Measurements from ENCODE around the gene CBY1.
A peak's percentile ranks its signal among the peaks of the same experiment; 100 is the strongest.

The CBY1 gene

DNA sequence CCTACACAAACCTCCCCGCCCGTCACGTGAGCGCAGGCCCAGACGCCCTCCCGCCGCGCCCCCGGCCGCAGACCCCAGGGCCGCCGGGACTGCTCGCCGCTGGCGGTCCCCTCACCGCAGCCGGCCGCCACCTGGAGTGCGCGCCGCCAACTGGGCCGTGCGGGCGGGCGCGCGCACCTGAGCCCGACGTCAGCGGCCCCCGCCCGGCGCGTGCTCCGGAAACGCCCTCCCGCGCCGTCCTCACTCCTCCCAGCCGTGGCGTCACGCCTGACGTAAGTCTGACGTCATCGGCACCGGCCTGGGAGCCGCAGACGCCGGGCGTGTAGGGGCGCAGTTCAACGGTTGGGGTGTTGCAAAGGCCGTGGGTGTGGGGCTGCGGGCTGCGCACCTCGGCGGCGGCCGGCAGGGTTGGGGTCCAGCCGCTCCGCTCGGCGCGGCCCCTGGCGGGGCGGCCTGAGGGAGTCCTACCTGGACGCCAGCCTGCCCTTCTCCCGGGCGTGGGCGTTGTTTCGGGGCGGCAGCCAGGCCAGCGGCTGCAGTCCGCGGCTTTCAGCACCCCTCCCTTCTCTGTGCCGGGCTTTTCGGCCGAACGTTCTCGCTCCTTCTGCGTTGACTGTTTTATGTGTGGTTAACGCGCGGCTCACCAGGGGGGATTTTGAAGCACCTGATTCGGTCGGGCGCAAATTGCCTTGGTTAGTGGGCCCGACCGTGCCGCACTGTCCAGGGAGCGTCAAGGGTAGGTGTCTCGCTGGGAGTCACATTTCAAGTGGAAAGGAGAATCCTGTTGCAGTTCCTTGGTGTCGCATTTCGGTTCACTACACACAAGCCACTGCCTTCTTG, 44.6 kb downstream of the CBY1 start, which contains the start of gene JOSD1:
TSS of gene JOSD1 (minus strand) at position 155 of the 840 bp plus-strand sequence. CDS start 956 bp downstream, outside the sequence.
- FAIRE-seq, result peak; percentile 98
- DNase-seq (ENCODE audit: low spot score), result peak; percentile 97

DNA sequence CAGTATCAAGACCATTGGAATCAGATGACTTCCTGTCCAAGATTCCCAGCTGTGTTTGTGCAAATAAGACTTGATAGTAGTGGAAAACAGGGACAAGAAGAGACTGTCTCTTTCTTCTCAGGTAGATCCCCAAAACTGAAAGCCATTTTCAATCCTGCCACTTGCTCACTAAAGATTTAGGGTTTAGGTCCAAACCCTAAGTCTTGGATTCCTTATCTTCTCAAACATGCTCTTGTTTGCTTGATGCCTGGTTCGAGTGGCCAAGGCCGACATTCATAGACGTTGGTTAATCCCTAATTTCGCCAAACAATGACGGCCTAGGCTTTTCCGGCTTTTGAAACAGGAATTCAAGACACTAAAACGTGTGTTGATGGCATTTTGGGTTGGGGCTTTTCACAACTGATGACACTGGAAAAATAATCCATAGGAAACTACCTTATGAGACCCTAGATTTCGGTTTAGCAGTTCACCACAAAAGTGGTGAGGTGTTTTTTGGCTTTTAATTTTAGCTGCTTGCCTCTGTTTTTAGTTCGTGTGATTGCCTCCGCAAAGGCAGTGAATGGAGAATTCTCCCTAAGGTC, 48.3 kb downstream of the CBY1 start:
- DNase-seq (ENCODE audit: low spot score), result no peak
- FAIRE-seq, result no peak

DNA sequence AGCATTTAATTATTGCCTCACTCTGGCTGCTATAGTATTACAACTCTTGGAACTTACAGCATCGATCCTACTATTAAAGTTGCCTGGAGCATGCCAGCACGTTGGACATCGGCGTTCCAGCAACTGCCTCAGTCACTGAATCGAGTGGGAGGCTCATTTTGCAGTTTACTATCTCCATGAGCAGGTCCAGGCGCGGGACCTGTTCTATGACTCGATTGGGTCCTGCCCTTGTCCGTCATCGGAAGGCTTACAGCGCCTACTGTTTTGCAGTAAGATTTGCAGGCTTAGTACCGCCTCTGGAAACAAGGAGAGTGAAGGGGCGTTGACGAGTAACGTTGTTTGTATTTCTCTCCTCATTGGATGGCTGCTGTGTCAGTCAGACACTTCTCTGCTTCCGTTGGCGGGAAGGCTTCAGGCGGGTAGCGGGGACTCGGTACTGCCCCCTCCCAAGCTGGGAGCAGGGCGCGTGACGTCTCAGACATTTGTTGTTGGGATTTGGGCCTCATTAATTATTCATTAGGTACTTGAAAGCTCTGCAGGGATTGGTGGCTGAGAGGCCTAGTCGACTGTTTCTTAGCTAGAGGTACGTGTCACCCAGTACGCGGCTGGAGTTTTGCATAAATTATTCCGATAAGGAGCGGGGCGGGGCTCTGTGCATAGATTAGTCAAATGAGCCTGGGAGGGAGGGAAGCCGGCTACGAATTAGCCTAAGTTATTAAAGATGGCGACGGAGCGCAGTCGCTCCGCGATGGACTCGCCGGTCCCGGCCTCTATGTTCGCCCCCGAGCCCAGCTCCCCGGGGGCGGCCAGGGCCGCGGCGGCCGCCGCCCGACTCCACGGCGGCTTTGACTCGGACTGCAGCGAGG, 49.0 kb downstream of the CBY1 start, which contains the start of gene GTPBP1:
TSS of gene GTPBP1 (plus strand) at position 710 of the 866 bp plus-strand sequence. CDS start at position 722, 12 bp downstream.
- peak; percentile 99 for DNase-seq (ENCODE audit: low spot score)
- FAIRE-seq, result peak; percentile 94

DNA sequence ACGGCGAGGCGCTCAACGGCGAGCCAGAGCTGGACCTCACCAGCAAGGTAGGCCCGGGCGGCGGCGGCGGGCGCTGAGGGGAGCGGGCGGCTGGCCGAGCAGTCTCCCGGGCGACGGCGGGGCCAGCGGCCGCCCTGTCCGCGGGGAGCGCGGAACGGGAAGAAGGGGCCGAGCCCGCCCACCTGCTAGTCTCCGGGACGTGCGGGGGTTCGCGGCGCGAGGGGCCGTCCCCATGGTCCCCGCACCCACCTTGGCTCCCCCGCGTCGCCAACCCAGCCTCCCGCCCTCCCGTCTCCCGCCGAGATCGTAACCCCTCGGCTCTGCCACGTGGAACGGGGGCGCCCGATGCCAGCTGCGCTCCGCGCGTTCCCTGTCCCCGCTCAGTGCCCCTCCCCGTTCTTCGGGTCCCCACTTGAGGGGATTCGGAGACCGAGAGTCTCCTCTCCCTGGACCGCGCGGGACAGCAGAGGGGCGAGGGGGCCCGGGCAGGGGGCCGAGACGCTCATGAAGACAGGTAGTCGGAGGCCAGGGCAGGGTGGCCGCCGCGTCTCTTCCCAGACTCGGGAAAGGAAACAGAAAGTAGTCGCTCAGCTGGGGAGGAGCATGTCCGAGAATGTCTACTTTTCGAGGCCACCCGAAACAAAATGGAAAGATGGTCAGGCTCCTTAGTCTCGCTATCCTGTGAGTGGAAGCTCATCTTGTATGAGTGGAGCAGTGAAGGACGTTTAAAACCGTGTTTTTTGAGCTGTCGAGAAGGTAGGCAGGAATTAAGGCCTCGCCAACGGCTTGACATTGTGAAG, 49.9 kb downstream of the CBY1 start:
- DNase-seq (ENCODE audit: low spot score) (peak; percentile 40), FAIRE-seq (no peak)

DNA sequence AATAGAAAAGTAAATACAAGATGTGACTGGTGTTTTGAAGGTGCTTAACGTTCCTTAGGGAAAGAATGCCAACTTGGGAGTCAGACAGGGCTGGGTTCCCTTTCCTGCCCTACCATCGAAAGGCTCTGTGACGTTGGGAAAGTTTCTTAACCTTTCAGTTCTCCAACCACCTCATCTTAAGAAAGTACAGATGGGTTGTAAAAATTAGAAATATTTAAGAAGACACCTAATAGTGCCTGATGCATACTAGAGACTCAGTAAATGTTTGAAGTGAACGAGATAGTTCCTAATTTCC, 50.4 kb downstream of the CBY1 start:
- DNase-seq (ENCODE audit: low spot score), result no peak
- no peak for FAIRE-seq

DNA sequence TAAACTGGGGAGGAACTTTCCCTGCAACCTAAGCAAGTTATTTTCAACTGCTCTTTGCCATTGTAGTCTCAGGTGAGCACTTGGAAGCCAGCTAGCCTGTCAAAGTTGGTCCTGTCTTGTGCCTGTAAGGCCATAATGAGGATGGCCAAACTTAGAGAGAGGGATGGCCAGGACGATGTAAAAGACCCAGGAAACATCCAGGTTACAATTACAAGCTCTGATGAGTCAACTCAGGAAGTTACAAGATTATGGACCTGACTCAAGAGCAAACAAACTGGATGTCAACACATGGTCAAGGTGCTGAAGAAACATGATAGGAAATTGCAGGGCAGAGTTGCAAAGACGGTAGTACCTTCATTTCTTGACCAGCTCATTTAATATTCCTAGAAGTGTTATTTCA, 50.9 kb downstream of the CBY1 start:
- FAIRE-seq (peak; percentile 5), DNase-seq (ENCODE audit: low spot score) (no peak)

DNA sequence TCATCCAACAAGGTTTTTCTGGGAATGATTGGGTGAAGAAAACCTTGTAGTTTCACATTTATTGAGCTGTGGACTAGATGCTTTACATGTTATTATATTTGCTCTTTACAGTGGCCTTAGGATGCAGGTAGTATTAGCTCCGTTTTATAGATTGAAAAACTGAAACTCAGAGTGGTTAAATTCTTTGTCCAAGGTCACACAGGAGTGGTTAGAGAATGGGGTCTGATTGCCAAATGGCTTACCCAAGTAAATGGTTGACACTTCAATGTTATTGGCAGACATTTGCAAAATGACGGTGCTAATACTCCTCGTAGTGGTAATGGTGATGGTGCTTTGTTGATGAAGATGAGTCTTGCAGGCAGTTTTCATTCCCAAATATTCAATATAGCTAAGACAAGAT, 51.5 kb downstream of the CBY1 start:
- DNase-seq (ENCODE audit: low spot score), result no peak
- FAIRE-seq, result no peak

DNA sequence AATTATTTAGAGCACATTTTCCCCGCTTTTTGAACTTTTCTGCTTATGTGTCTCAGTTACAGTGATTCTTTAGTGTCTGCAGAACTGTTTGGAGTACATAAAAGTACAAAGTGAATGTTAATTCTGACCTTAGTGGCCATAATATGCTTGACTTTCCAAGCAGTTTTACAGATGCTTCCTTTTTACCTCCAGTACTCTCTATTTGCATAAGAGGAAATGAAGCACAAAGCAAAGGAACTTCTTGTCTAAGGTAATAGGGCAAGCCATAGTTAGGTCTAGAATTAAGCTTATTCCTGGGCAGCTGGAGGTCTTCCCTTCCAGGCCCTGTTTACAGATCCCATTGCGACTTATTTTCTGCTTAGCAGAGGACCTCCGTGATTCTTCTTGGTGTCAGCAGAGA, 52.9 kb downstream of the CBY1 start:
- no peak for FAIRE-seq
- no peak for DNase-seq (ENCODE audit: low spot score)

DNA sequence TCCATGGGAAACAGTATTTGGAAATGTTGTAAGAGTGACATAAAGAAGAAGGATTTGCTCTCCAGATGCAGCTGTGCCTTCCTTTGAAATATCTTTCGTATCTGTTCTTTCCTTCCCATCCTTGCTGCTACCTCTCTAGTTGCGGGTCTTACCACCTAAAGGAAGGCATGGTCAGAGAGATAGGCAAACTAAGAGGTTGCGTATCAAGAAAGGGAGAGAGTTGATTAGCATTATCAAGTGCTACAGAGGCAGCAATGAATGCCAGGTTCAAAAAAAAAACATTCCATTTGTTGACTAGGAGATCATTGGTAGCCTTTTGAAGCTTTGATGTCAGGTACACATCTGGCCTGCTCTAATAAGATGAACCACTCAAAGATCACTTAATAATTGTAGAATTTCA, 53.9 kb downstream of the CBY1 start:
- FAIRE-seq (no peak), DNase-seq (ENCODE audit: low spot score) (no peak)

DNA sequence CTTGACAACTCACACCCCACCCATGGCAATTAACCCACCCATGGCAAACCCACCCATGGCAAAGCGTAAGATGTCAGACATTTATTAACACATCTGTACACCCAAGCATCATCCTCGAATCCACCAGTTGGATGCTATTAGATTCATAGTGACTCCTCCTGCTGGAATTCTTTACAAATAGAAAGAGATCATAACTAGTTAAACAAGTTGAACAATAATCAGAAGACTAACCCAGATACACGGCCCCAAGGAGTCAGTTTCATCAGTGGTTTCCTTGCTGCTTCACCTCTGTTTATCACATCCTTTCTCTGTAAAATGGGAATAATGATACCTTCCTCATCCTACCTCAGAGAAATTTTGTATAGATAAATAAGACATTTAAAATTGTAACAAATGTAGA, 54.4 kb downstream of the CBY1 start:
- DNase-seq (ENCODE audit: low spot score) (no peak), FAIRE-seq (no peak)

DNA sequence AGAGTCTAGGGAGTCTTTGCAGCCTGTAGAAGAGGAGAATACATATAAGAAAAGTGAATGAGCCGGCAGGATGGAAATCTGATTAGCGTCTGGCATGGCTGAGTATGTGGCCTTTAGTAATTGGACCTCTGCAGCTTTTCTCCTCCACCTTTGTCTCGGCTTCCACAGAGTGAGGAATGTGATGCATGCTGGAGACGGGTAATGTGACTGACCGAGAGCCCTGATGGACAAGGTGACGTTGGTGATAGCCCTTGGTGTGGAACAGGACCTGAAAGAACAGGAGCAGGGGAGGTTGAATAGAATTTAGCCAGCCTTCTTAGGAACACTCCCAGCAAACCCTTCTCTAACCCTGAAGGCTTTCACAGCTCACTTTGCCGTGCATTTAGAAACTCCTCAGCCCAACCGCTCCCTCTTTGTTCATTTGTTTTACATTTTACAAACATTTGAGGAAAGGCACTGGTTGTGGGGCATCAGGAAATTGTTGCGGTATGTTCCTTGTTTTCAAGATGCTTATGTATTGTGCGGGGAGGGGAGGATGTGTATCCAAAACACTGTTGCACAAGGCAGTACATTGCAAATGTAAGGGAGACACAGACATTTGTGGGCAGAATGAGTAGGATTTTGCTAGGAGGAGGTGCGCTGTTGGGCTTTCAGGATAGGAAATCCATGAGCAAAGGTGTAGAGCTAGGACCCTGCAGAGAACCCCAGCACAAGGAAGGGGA, 56.2 kb downstream of the CBY1 start:
- DNase-seq (ENCODE audit: low spot score) (no peak), FAIRE-seq (no peak)

DNA sequence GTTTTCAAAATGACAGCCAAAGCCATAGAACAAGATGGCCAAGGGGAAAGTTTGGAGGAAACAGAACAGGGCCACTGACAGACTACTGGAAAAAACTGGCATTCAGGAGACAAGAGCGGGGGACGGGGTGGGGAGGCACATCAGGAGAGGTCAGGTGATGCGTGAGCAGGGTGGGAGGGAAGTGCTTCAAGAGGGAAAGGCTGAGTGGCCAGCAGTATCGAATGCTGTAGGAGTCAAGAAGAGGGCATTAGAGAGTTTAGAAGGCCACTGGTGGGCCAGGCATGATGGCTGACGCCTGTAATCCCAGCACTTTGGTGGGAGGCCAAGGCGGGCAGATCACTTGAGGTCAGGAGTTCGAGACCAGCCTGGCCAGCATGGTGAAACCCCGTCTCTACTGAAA, 57.5 kb downstream of the CBY1 start:
- FAIRE-seq (no peak), DNase-seq (ENCODE audit: low spot score) (no peak)

DNA sequence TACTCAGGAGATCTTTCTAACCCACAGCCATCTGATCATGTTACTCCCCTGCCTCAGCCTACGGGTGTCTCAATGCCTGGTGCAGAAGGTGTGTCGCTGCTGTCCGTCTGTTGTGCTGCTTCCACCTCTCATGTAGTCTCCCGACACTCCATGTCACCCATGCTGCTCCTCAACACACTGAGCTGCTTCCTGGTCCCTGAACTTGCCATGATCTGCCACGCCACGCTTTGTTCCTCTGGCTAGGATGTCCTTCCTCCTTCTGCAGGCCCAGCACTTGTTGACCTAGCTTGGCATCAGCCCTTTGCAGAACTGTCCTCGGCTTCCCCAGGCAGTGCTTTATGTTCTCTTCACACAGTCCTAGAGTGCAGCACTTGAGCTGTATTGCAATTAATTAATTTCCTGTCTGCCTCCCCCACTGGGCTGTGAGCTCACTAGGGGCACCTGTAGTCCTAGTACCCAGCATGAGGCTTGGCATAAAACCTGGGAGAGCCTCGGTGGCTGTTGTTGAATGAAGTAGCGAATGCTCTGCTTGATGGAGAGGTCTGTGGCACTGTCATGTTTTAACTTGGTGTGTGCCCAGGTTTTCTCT, 58.8 kb downstream of the CBY1 start:
- DNase-seq (ENCODE audit: low spot score) (no peak), FAIRE-seq (peak; percentile 9)

DNA sequence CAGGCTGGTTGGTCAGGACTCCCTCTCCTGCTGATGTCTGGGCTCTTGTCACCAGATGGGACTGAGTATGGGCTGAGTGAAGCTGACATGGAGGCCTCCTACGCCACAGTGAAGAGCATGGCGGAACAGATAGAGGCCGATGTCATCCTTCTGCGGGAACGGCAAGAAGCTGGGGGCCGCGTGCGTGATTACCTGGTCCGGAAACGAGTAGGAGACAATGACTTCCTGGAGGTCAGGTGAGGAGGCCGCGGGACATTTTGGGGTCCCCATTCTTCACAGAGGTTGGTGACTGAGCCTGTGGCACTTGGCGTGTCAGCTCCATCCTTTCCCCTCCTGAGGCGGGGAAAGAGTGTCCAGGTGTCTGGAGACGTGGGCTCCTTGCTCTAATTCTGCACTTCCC, 59.4 kb downstream of the CBY1 start:
- FAIRE-seq (no peak), DNase-seq (ENCODE audit: low spot score) (no peak)

DNA sequence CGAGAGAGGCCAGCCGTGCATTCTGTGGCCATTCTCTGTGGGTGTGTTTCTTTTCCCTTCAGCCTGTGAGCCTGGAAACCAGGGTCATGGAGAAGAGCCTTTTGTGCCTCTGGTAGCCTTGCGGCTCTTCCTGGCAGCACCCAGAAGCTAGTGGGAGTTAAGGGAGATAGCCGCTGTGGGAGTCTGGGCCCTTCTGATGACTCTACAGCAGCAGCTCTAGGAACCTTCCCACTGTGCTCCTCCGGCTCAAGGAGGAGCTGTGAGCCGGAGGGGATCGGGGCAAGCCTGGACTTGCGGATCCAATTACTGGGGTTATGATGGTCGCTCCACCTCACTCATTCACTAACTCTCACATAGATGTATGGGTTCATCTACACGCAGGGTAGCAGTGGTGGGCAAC, 59.8 kb downstream of the CBY1 start:
- FAIRE-seq, result no peak

DNA sequence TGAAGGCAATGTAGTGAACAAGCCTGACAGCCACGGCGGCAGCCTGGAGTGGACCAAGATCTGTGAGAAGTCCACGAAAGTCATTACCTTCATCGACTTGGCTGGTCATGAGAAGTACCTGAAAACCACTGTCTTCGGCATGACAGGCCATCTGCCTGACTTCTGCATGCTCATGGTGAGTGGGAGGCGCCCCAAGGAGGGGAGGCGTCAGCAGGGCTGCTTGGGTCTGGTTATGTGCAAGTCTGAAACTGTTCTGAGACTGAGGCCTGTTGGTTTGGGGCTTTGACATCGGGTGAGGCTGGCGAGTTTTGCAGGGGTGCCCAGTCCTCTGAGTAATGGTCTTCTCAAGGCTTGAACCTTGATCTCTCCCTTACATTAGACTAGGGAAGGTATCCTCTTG, 60.4 kb downstream of the CBY1 start:
- DNase-seq (ENCODE audit: low spot score) (no peak), FAIRE-seq (no peak)

More for the DNA sequence above, 59.8 kb downstream of the CBY1 start:
- no peak for DNase-seq (ENCODE audit: low spot score)

DNA sequence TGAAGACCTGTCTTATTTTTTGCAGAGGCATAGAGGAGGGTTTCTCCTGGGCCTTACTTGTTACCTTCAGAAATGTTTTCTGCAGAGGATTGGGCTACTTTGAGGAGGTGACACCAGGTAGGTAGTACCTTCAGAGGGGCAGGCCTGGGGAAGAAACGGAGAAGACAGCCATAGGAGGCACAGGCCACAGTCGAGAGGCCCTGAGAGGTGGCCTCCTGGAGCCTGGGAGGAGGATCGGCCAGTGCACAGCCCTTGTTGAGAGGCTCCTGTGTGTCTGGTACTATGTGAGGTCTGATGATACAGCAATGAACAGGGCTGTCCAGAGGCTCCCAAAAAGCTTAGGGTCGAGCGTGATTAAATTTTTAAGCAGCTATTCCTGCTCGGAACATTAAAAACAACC, 60.8 kb downstream of the CBY1 start:
- DNase-seq (ENCODE audit: low spot score) (no peak), FAIRE-seq (no peak)

DNA sequence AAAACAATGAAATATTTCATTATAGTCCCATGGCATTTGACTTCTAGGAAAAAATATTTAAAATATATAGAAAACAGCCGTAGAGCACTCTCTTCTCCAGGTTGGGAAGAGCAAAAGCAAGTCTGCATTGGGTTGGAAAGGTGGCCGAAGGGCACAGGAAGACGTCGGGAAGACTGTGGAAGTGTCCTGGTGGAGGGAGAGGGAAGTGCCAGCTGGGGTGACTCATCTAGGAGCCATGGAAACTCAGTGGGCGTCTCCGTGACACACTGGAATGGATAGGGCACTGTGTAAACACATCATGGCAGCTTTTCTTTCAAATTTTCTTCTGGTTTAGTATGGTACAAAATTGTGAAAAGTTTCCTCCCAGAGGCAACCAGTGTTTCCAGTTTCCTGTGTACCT, 62.0 kb downstream of the CBY1 start:
- FAIRE-seq, result peak; percentile 95
- DNase-seq (ENCODE audit: low spot score), result peak; percentile 94

DNA sequence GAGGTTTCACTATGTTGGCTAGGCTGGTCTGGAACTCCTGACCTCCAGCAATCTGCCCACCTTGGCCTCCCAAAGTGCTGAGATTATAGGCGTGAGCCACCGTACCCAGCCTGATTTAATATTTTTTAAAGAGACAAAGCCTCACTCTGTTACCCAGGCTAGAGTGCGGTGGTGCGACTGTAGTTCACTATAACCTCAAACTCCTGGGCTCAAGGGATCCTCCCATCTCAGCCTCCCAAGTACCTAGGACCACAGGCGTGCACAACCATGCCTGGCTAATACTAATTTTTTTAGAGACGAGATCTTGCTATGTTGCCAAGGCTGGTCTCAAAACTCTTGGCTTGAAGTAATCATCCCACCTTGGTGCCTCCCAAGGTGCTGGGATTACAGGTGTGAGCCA, 62.8 kb downstream of the CBY1 start:
- no peak for FAIRE-seq
- DNase-seq (ENCODE audit: low spot score), result no peak

DNA sequence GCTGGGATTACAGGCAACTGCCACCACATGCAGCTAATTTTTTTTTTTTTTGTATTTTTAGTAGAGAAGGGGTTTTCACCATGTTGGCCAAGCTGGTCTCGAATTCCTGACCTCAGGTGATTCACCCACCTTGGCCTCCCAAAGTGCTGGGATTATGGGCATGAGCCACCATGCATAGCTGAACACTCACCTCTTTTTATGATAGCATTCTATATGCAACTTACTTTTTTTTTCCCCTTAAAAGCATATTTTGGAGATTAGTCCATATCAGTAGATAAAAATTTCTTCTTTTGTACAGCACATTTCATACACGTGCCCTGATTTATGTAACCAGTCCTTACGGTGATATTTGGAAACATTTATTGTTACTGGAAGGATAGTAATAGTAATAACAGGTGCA, 63.9 kb downstream of the CBY1 start:
- no peak for DNase-seq (ENCODE audit: low spot score)
- FAIRE-seq, result no peak
